IPS DF 6.9 (cell line): ENCODE results near the gene LPAR2.
"Not testable (repeated sequence)": the region's sequence is repeated elsewhere in the genome, so short reads cannot be mapped to it uniquely, and the experiment has no call there.

Experiments
- DNase-seq: peaks from one replicate; pipeline ENCODE4 v3.0.0-alpha.2; 2013; ENCODE audit warnings: low read depth, low spot score
- H3K27ac ChIP-seq: one replicate; pipeline ENCODE4 v1.5.1; 2013; ENCODE audit warnings: low read length, control low read depth
- H3K27me3 ChIP-seq: 2 replicates; pipeline ENCODE4 v1.6.1; 2013; ENCODE audit warnings: mild to moderate bottlenecking, low read length; ENCODE audit not compliant: control insufficient read depth, insufficient read depth
- H3K36me3 ChIP-seq: 2 replicates; pipeline ENCODE4 v1.6.1; 2013; ENCODE audit warnings: low read length; ENCODE audit not compliant: control insufficient read depth, insufficient read depth
- H3K4me1 ChIP-seq: 2 replicates; pipeline ENCODE4 v1.6.1; 2013; ENCODE audit warnings: low read length; ENCODE audit not compliant: control insufficient read depth, insufficient read depth
- H3K4me3 ChIP-seq: 2 replicates; pipeline ENCODE4 v1.5.1; 2013; ENCODE audit warnings: mild to moderate bottlenecking, low read length
- H3K9me3 ChIP-seq: 2 replicates; pipeline ENCODE4 v1.6.1; 2013; ENCODE audit warnings: low read length, inconsistent platforms; ENCODE audit not compliant: control insufficient read depth, insufficient read depth
- WGBS: extraction: QIAGEN DNeasy Blood & Tissue Kit; methylation state at CpG from one replicate; pipeline ENCODE4 v1.1.7; 2013; ENCODE audit warnings: mixed read lengths, missing lambda C conversion rate; ENCODE audit not compliant: insufficient read length, insufficient coverage; 5-methylcytosine and 5-hydroxymethylcytosine counted together

Gene LPAR2

DNA sequence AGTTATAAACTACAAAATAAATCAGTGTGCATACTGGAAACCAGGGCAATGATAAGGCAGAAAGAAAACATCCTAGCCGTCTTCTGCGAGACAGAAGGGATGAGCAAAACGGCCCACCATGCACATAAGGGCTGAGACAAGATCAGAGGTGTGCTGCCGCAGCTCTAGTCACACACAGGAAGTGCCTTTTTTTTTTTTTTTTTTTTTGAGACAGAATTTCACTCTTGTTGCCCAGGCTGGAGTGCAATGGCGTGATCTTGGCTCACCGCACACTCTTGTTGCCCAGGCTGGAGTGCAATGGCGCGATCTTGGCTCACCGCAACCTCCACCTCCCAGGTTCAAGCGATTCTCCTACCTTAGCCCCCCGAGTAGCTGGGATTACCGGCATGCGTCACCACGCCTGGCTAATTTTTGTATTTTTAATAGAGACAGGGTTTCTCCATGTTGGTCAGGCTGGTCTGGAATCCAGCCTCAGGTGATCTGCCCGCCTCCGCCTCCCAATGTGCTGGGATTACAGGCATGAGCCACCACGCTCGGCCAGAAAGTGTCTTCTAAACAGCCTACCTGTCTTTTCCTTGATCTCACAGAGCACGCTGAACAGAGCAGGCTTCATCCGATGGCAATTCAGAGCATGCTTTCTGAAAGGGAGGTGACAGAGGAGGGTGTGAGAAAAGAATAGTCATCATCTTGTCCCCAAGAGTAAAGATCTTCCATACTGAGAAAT is 29.1 kb downstream of the LPAR2 start:
- not testable (repeated sequence) for H3K4me1 ChIP-seq, H3K4me3 ChIP-seq, H3K36me3 ChIP-seq, DNase-seq, H3K27ac ChIP-seq, H3K9me3 ChIP-seq, H3K27me3 ChIP-seq
- no CpG with 5 or more reads among the region's 20 CpGs for WGBS

DNA sequence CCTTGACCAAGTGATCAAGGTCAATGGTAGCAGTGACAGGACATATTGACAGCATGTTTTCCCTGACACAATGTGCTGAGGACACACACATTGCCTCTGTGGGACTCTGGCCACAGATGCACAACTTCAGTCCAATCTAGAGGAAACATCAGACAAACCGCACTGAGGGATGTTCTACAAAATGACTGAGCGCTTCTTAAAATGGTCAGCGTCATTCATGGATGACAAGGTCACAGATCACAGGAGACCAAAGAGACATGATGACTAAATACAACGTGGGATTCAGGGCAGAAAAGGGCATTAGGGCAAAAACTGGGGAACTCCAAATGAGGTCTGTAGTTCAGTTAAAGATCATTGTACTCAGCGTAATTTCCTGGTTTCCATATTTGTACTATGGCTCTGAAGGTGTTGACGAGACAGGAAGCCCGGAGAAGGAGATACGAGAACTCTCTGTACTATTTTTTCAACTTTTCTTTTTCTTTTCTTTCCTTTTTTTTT is 30.2 kb downstream of the LPAR2 start:
- Histone ChIP-seq H3K4me3 (no peak overlapping the region), H3K36me3 (no peaks in the 10 kb centered on the region), H3K27me3 (no peaks in the 10 kb centered on the region; the same call in 1 of the 2 replicates), H3K4me1 (0 out of 2 replicates have a peak, but pooled peaks cover 1% of the 10 kb centered on the region), H3K27ac (no peak overlapping the region), H3K9me3 (no peaks in the 10 kb centered on the region)
- DNase-seq, result no peak
- no CpG with 5 or more reads among the region's 8 CpGs for WGBS

DNA sequence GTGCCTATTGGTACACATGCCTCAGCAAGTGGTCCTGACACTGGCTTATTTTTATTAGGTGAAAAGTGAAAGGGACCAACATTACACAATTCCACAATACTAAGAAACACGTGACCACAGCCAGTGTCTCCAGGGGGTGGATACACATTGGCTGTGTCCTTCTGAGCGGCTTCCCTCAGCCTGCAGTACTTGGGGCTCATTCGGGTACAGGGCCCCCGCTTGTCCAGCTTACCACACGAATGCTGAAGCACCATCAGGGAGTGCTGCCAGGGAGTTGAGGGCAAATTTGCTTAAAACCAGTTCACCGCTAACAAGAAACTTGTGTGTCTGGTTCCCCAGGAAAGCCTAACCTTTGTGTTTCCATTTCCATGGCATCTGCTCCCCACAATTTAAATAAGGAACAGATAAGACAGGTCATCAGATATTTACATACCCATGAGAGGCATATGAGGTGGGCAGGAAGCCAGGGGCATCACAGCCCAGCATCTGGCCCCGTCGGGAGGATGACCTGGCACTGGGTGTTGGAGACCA is 32.8 kb downstream of the LPAR2 start:
- H3K9me3 ChIP-seq, result no peaks in the 10 kb centered on the region
- peaks cover 3% of the 10 kb centered on the region; the same call in 1 of the 2 replicates for H3K4me1 ChIP-seq
- no peaks in the 10 kb centered on the region for H3K36me3 ChIP-seq
- DNase-seq, result no peak
- no CpG with 5 or more reads among the region's 8 CpGs for WGBS
- H3K4me3 ChIP-seq, result no peak overlapping the region
- no peaks in the 10 kb centered on the region for H3K27me3 ChIP-seq
- H3K27ac ChIP-seq, result no peak overlapping the region

DNA sequence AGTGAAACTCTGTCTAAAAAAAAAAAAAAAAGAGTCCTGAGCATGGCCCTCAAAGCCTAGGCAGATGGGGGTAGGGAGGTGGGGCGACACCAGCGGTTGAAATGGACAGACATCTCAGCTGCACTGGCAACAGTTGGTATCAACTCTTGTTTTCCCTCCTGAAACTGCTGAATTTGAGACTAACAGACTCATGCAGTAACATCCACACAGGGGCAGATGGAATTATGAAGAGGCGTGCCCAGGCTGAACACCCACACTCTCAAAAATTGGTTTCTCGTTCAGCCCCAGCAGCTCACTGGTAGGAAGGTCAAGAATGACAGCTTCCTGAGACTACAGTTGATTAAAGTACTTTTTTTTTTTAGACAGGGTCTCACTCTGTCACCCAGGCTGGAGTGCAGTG is 33.6 kb downstream of the LPAR2 start:
- Histone ChIP-seq H3K4me3 (no peak overlapping the region), H3K27me3 (no peaks in the 10 kb centered on the region), H3K36me3 (no peaks in the 10 kb centered on the region), H3K4me1 (peaks cover 3% of the 10 kb centered on the region; the same call in 1 of the 2 replicates), H3K9me3 (no peaks in the 10 kb centered on the region), H3K27ac (no peak overlapping the region)
- no peak for DNase-seq
- WGBS, result no CpG with 5 or more reads among the region's 4 CpGs

DNA sequence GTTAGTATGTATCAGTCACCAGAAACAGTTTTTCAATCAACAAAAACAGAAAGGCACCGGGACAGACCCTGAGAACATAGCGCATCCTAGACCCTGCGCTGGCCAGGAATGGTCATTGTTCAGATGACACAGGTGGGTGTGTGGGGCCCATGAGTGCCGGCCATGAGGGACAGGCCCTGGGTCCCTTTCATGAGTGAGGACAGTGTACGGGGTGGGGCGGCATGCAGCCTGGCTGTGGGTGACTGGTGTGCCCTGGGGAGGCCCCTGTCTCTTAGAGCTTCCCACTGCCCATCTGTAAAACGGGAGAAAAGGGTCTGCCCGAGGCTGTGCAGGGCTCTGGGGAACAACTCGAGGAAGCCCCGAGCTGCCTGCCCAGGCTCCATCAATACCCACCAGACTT is 35.3 kb downstream of the LPAR2 start:
- H3K4me3 ChIP-seq, result no peak overlapping the region
- no peaks in the 10 kb centered on the region for H3K27me3 ChIP-seq
- H3K4me1 ChIP-seq, result peaks cover 3% of the 10 kb centered on the region; the same call in 1 of the 2 replicates
- no peak overlapping the region for H3K27ac ChIP-seq
- no CpG with 5 or more reads among the region's 10 CpGs for WGBS
- H3K36me3 ChIP-seq, result no peaks in the 10 kb centered on the region
- no peak for DNase-seq
- no peaks in the 10 kb centered on the region for H3K9me3 ChIP-seq

DNA sequence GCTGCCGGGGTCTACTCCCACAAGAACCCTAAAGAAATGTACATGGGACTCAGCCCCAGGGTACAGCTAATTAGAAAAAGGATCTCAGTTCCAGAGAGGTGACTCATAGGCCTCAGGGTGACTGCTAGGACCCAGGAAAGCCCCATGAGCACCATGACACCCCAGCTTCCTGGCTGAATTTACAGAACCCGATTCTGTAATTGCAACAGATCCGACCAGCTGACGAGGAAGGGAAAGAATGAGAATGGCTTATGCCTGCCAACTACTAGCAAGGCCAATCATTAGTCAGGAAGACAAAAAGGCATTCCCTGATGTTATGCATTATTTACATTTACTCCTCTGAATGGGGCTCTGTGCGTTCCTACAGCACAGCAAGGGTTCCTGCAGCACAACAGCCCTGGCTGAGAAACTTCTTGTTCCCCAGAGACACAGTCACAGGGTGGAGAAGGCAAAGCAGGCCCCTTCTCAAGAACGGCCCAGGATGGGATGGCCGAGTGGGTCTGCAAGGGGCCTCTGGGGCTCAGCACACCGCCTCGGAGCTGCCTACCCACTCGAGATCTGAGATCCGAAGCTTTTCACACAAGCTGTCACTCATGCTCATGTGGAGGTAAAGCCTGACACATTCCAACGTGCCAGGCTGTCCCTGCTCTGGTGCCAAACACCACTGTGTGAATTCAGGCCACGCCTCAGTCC is 36.7 kb downstream of the LPAR2 start:
- H3K4me1 ChIP-seq, result peaks cover 3% of the 10 kb centered on the region; the same call in 1 of the 2 replicates
- H3K9me3 ChIP-seq, result no peaks in the 10 kb centered on the region
- no peaks in the 10 kb centered on the region for H3K36me3 ChIP-seq
- no peak overlapping the region for H3K4me3 ChIP-seq
- WGBS, result no CpG with 5 or more reads among the region's 13 CpGs
- no peaks in the 10 kb centered on the region for H3K27me3 ChIP-seq
- no peak for DNase-seq
- no peak overlapping the region for H3K27ac ChIP-seq

DNA sequence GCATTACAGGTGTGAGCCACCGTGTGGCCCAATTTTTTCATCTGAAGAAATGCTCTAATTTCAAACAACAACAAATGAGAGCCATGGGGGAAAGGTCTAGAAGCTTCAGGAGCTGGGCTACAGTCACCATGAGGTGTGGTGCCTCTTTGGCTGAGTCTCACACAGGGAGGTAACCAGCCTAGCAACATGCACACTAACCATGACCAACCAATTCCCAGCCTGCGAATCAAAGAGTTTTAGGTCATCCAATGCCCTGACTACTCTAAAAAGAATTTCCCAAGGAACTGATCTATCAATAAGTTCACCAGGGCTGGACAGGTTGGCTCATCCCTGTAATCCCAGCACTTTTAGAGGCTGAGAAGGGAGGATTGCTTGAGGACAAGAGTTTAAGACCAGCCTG is 39.5 kb downstream of the LPAR2 start:
- Histone ChIP-seq H3K4me3 (no peak overlapping the region), H3K27me3 (no peaks in the 10 kb centered on the region), H3K9me3 (no peaks in the 10 kb centered on the region), H3K4me1 (peaks cover 3% of the 10 kb centered on the region; the same call in 1 of the 2 replicates), H3K36me3 (no peaks in the 10 kb centered on the region), H3K27ac (no peak overlapping the region)
- no peak for DNase-seq
- WGBS, result no CpG with 5 or more reads among the region's 2 CpGs

DNA sequence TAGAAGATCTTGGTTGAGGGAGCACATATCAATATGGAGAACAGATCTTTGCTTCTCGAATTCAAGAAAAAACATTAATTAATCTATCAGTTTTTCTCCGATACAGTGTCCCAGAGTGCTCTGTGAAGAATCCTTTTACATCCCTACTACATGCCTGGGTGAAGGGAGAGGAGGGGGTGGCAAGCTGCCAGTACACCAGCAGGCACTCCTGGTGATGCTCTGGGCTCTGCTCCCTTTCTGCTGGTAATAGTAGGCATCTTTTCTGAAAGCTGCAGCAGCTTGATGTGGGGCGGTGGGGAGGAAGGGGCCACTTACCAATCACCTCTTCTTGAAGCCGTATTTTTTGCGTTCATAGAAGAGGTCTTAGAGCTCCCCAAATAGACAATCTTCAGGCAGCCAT is 40.2 kb downstream of the LPAR2 start:
- no peak overlapping the region for H3K27ac ChIP-seq
- DNase-seq, result no peak
- WGBS, result no CpG with 5 or more reads among the region's 5 CpGs
- no peaks in the 10 kb centered on the region for H3K9me3 ChIP-seq
- no peak overlapping the region for H3K4me3 ChIP-seq
- peaks cover 3% of the 10 kb centered on the region; the same call in 1 of the 2 replicates for H3K4me1 ChIP-seq
- no peaks in the 10 kb centered on the region for H3K36me3 ChIP-seq
- H3K27me3 ChIP-seq, result no peaks in the 10 kb centered on the region

DNA sequence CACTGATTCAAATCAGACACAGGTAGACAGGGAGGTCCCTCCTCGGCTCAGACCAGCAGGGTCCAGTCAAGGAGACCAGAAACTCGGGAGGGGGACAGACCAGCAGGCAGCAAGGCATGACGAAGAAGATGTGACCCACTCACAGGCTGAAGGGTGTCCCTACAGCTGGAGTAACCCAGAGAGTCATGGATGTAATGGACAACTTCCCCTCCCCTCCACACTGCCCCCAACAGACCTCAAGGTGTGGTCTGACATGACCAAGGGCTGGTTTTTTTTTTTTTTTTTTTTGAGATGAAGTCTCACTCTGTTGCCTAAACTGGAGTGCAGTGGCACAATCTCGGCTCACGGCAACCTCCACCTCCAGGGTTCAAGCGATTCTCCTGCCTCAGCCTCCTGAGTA is 43.7 kb downstream of the LPAR2 start:
- Histone ChIP-seq H3K4me3 (no peak overlapping the region), H3K9me3 (no peaks in the 10 kb centered on the region)
- no peak for DNase-seq

DNA sequence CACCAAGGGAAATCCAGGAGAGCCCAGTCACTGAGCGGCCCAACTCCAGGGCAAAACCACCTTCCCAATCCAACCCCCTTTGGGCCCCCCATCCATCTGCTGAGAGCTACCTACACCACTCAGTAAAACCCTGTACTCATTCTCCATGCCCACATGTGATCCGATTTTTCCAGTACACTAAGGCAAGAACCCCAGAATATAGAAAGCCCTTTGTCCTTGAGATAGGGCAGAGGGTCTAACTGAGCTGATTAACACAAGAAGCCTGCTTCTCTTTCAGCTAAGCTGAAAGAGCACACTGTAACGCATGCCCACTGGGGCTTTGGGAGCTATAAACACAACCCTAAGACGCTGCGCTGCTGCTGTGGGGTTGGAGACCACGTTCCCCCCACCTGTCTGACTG is 45.5 kb downstream of the LPAR2 start:
- no peaks in the 10 kb centered on the region for H3K36me3 ChIP-seq
- no peak for DNase-seq
- WGBS, result no CpG with 5 or more reads among the region's 6 CpGs
- H3K27me3 ChIP-seq, result no peaks in the 10 kb centered on the region
- no peaks in the 10 kb centered on the region for H3K9me3 ChIP-seq
- peaks cover 2% of the 10 kb centered on the region; the same call in 1 of the 2 replicates for H3K4me1 ChIP-seq
- H3K27ac ChIP-seq, result no peak overlapping the region
- no peak overlapping the region for H3K4me3 ChIP-seq

More for the DNA sequence above, 43.7 kb downstream of the LPAR2 start:
- H3K4me1 ChIP-seq, result no peaks in the 10 kb centered on the region
- no peaks in the 10 kb centered on the region for H3K36me3 ChIP-seq
- no peaks in the 10 kb centered on the region for H3K27me3 ChIP-seq
- no CpG with 5 or more reads among the region's 6 CpGs for WGBS
- no peak overlapping the region for H3K27ac ChIP-seq
